Neuronal stem cell (in vitro differentiated cells): ENCODE measurements around the gene PROSER3.

Experiments used
- DNase-seq: peaks from one replicate; pipeline ENCODE4 v3.0.0-alpha.2; 2013; ENCODE audit warnings: low spot score
- H2AFZ ChIP-seq: one replicate; pipeline ENCODE4 v1.6.1; 2013; ENCODE audit warnings: mild to moderate bottlenecking, low read length, inconsistent platforms
- H2AK5ac ChIP-seq: 2 replicates; pipeline ENCODE4 v1.6.1; 2013; ENCODE audit warnings: low read depth, mild to moderate bottlenecking, inconsistent platforms, low read length, moderate library complexity, mixed read lengths
- H2BK120ac ChIP-seq: 2 replicates; pipeline ENCODE4 v1.6.1; 2013; ENCODE audit warnings: low read depth, mild to moderate bottlenecking, inconsistent platforms, low read length, moderate library complexity, mixed read lengths
- H2BK12ac ChIP-seq: one replicate; pipeline ENCODE4 v1.6.1; 2013; ENCODE audit warnings: low read length, inconsistent platforms
- H2BK15ac ChIP-seq: 2 replicates; pipeline ENCODE4 v1.6.1; 2013; ENCODE audit warnings: mild to moderate bottlenecking, low read length, inconsistent platforms, mixed read lengths
- H2BK5ac ChIP-seq: one replicate; pipeline ENCODE4 v1.6.1; 2013; ENCODE audit warnings: inconsistent platforms, mild to moderate bottlenecking, low read length, moderate library complexity
- H3K14ac ChIP-seq: one replicate; pipeline ENCODE4 v1.6.1; 2013; ENCODE audit warnings: low read length, inconsistent platforms
- H3K18ac ChIP-seq: 2 replicates; pipeline ENCODE4 v1.6.1; 2013; ENCODE audit warnings: low read length, inconsistent platforms
- H3K23ac ChIP-seq: 2 replicates; pipeline ENCODE4 v1.6.1; 2013; ENCODE audit warnings: low read depth, mild to moderate bottlenecking, mixed read lengths, low read length, inconsistent platforms; ENCODE audit not compliant: poor library complexity
- H3K27ac ChIP-seq: replicated peaks from 3 replicates; pipeline ENCODE4 v1.5.1; 2013; ENCODE audit warnings: low read length, inconsistent platforms
- H3K27me3 ChIP-seq, 3 experiments: 2 replicates each; pipeline ENCODE4 v1.6.1; 2013; ENCODE audit warnings: low read length in 3 of 3, mild to moderate bottlenecking in 2 of 3, inconsistent platforms in 1 of 3, low read depth in 1 of 3, mixed read lengths in 1 of 3, moderate library complexity in 1 of 3; ENCODE audit not compliant: control insufficient read depth in 3 of 3, insufficient read depth in 3 of 3
- H3K36me3 ChIP-seq, 2 donors: replicated peaks in 1 of 2; 2 replicates each; pipeline ENCODE4 v1.6.1; 2013; ENCODE audit warnings: low read length in 2 of 2; ENCODE audit not compliant: control insufficient read depth in 2 of 2, insufficient read depth in 2 of 2
- H3K4ac ChIP-seq: 2 replicates; pipeline ENCODE4 v1.6.1; 2013; ENCODE audit warnings: inconsistent platforms, mild to moderate bottlenecking, low read length, moderate library complexity
- H3K4me1 ChIP-seq, 2 donors: 1 replicate in 1 of 2; 2 replicates in 1 of 2; pipeline ENCODE4 v1.6.1; 2013; ENCODE audit warnings: low read length in 2 of 2, low read depth in 1 of 2; ENCODE audit not compliant: control insufficient read depth in 2 of 2, insufficient read depth in 1 of 2
- H3K4me2 ChIP-seq: one replicate; pipeline ENCODE4 v1.6.1; 2013; ENCODE audit warnings: mild to moderate bottlenecking, low read length, inconsistent platforms; ENCODE audit not compliant: insufficient read depth, poor library complexity, severe bottlenecking
- H3K4me3 ChIP-seq, 2 donors: 2 replicates each; pipeline ENCODE4 v1.5.1; 2013; ENCODE audit warnings: low read length in 2 of 2, mild to moderate bottlenecking in 2 of 2, inconsistent platforms in 1 of 2, moderate library complexity in 1 of 2
- H3K79me1 ChIP-seq: one replicate; pipeline ENCODE4 v1.6.1; 2013; ENCODE audit warnings: low read depth, mild to moderate bottlenecking, inconsistent platforms, low read length, moderate library complexity
- H3K9ac ChIP-seq: one replicate; pipeline ENCODE4 v1.6.1; 2013; ENCODE audit warnings: mild to moderate bottlenecking, low read depth, low read length, inconsistent platforms; ENCODE audit not compliant: poor library complexity
- H3K9me3 ChIP-seq, 2 donors: replicated peaks in 1 of 2; 2 replicates each; pipeline versions ENCODE3 to v1.6.1; 2013; ENCODE audit warnings: low read length in 2 of 2, mild to moderate bottlenecking in 2 of 2, inconsistent platforms in 1 of 2, low read depth in 1 of 2, mixed read lengths in 1 of 2, moderate library complexity in 1 of 2; ENCODE audit not compliant: control insufficient read depth in 2 of 2, insufficient read depth in 1 of 2
- H4K8ac ChIP-seq: one replicate; pipeline ENCODE4 v1.6.1; 2013; ENCODE audit warnings: low read depth, mild to moderate bottlenecking, inconsistent platforms, low read length, moderate library complexity
- H4K91ac ChIP-seq: one replicate; pipeline ENCODE4 v1.6.1; 2013; ENCODE audit warnings: low read length, low read depth, mild to moderate bottlenecking, inconsistent platforms; ENCODE audit not compliant: poor library complexity
- WGBS, 2 donors: extraction: QIAGEN DNeasy Blood & Tissue Kit; methylation state at CpG; one replicate each; pipeline ENCODE4 v1.1.7; 2013; ENCODE audit warnings: missing lambda C conversion rate in 2 of 2, mixed read lengths in 1 of 2; ENCODE audit not compliant: insufficient read length in 2 of 2, insufficient replicate concordance in 1 of 2; ENCODE audit errors: extremely low coverage in 2 of 2; 5-methylcytosine and 5-hydroxymethylcytosine counted together

The PROSER3 gene

GRCh38 chr19:35724560-35724959 lies 33.4 kb upstream of the PROSER3 start:
- Histone ChIP-seq H2AFZ (no peak overlapping the region), H2BK5ac (peak overlapping the region; percentile 22), H3K79me1 (peaks cover 13% of the 10 kb centered on the region), H2BK120ac (no peak overlapping the region), H3K4me2 (no peak overlapping the region), H2BK15ac (no peak overlapping the region), H3K9me3 (no peaks in the 10 kb centered on the region), H4K91ac (no peak overlapping the region), H3K4me3 (no peak overlapping the region), H3K4me1 (no peaks in the 10 kb centered on the region), H2AK5ac (no peak overlapping the region), H3K27me3 (no peaks in the 10 kb centered on the region), H3K4ac (no peak overlapping the region), H3K36me3 (peaks cover 80 to 95% of the 10 kb centered on the region in 2 donors), H2BK12ac (no peak overlapping the region), H3K14ac (no peak overlapping the region), H3K18ac (no peak overlapping the region), H3K9ac (no peak overlapping the region), H3K23ac (no peak overlapping the region), H4K8ac (peak overlapping the region; percentile 43), H3K27ac (no peak overlapping the region)
- no CpG with 5 or more reads among the region's 12 CpGs for WGBS, 2 donors
- DNase-seq = no peak

DNA sequence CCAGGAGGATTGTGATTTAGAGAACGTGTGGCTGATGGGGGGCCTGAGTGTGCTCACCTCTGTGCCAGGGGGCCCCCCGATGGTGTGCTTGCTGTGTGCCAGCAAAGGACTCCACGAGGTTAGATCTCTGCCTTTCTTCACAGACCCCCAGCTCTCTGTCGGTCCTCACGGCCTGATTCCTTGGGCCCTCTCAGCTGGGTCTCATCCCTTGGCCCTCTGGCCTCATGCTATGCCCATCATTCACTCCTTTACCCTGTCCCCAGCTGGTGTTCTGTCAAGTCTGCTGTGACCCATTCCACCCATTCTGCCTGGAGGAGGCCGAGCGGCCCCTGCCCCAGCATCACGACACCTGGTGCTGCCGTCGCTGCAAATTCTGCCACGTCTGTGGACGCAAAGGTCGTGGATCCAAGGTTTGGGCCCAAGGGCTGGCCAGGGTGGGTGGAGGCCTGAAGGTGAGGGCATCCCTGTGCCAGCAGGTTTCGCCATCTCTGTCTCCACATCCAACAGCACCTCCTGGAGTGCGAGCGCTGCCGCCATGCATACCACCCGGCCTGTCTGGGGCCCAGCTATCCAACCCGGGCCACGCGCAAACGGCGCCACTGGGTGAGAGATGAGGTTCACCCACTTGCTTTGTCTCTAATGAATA lies 32.6 kb upstream of the PROSER3 start:
- no peak overlapping the region for H3K23ac ChIP-seq
- peaks cover 10% of the 10 kb centered on the region for H3K79me1 ChIP-seq
- H2AFZ ChIP-seq = no peak overlapping the region
- H3K27me3 ChIP-seq = no peaks in the 10 kb centered on the region
- peak overlapping the region; percentile 63 for H3K9ac ChIP-seq
- H3K9me3 ChIP-seq = no peaks in the 10 kb centered on the region
- H3K4ac ChIP-seq = no peak overlapping the region
- H3K18ac ChIP-seq = no peak overlapping the region
- H2AK5ac ChIP-seq = no peak overlapping the region
- no peak overlapping the region for H3K14ac ChIP-seq
- no peak for DNase-seq
- WGBS, 2 donors = no CpG with 5 or more reads among the region's 23 CpGs
- peaks cover 84 to 95% of the 10 kb centered on the region in 2 donors for H3K36me3 ChIP-seq
- no peak overlapping the region for H2BK12ac ChIP-seq
- no peak overlapping the region for H3K27ac ChIP-seq
- no peak overlapping the region for H3K4me3 ChIP-seq
- H2BK15ac ChIP-seq = no peak overlapping the region
- H2BK5ac ChIP-seq = no peak overlapping the region
- H3K4me2 ChIP-seq = no peak overlapping the region
- no peak overlapping the region for H2BK120ac ChIP-seq
- H4K91ac ChIP-seq = no peak overlapping the region
- H4K8ac ChIP-seq = no peak overlapping the region
- no peaks in the 10 kb centered on the region for H3K4me1 ChIP-seq

GRCh38 chr19:35727053-35727955 lies 30.7 kb upstream of the PROSER3 start:
- H2BK5ac ChIP-seq = no peak overlapping the region
- H3K4me1 ChIP-seq = no peaks in the 10 kb centered on the region
- no peak overlapping the region for H4K8ac ChIP-seq
- peaks cover 89 to 98% of the 10 kb centered on the region in 2 donors for H3K36me3 ChIP-seq
- H3K23ac ChIP-seq = no peak overlapping the region
- H3K9ac ChIP-seq = peak overlapping the region; percentile 77
- H3K4me3 ChIP-seq = no peak overlapping the region
- DNase-seq = no peak
- H3K27ac ChIP-seq = no peak overlapping the region
- peaks cover 13% of the 10 kb centered on the region for H3K79me1 ChIP-seq
- H2BK120ac ChIP-seq = no peak overlapping the region
- no peaks in the 10 kb centered on the region for H3K9me3 ChIP-seq
- H2BK15ac ChIP-seq = no peak overlapping the region
- no peak overlapping the region for H3K14ac ChIP-seq
- no peak overlapping the region for H2BK12ac ChIP-seq
- H3K18ac ChIP-seq = no peak overlapping the region
- H3K4me2 ChIP-seq = no peak overlapping the region
- no peak overlapping the region for H2AFZ ChIP-seq
- no CpG with 5 or more reads among the region's 25 CpGs for WGBS, 2 donors
- no peaks in the 10 kb centered on the region for H3K27me3 ChIP-seq
- H3K4ac ChIP-seq = no peak overlapping the region
- no peak overlapping the region for H4K91ac ChIP-seq
- H2AK5ac ChIP-seq = no peak overlapping the region

GRCh38 chr19:35727956-35728706 lies 29.8 kb upstream of the PROSER3 start:
- no peak overlapping the region for H3K4ac ChIP-seq
- H4K91ac ChIP-seq = no peak overlapping the region
- WGBS, 2 donors = no CpG with 5 or more reads among the region's 19 CpGs
- peaks cover 11% of the 10 kb centered on the region for H3K79me1 ChIP-seq
- no peaks in the 10 kb centered on the region for H3K4me1 ChIP-seq
- H2BK12ac ChIP-seq = no peak overlapping the region
- no peak overlapping the region for H3K4me3 ChIP-seq
- no peak overlapping the region for H2AK5ac ChIP-seq
- H3K9me3 ChIP-seq = no peaks in the 10 kb centered on the region
- no peak overlapping the region for H4K8ac ChIP-seq
- H3K36me3 ChIP-seq = peaks cover 82 to 97% of the 10 kb centered on the region in 2 donors
- H2BK120ac ChIP-seq = no peak overlapping the region
- no peak overlapping the region for H3K18ac ChIP-seq
- no peak overlapping the region for H3K9ac ChIP-seq
- no peak overlapping the region for H3K27ac ChIP-seq
- no peak overlapping the region for H2BK5ac ChIP-seq
- H3K23ac ChIP-seq = no peak overlapping the region
- H3K14ac ChIP-seq = no peak overlapping the region
- no peak overlapping the region for H3K4me2 ChIP-seq
- no peak overlapping the region for H2AFZ ChIP-seq
- no peak overlapping the region for H2BK15ac ChIP-seq
- no peaks in the 10 kb centered on the region for H3K27me3 ChIP-seq
- no peak for DNase-seq
